ENCODE results near the gene CSF1R. TPM values are rescaled to one million over a fixed set of nuclear protein-coding genes. Genes with fewer than 3 reads are reported as not detected.

Gene CSF1R
- 1 to 10 TPM; 2.7 to 3.4 TPM for total RNA-seq
- 0 to 0.23 reads per million in 2 donors for total RNA-seq

DNA sequence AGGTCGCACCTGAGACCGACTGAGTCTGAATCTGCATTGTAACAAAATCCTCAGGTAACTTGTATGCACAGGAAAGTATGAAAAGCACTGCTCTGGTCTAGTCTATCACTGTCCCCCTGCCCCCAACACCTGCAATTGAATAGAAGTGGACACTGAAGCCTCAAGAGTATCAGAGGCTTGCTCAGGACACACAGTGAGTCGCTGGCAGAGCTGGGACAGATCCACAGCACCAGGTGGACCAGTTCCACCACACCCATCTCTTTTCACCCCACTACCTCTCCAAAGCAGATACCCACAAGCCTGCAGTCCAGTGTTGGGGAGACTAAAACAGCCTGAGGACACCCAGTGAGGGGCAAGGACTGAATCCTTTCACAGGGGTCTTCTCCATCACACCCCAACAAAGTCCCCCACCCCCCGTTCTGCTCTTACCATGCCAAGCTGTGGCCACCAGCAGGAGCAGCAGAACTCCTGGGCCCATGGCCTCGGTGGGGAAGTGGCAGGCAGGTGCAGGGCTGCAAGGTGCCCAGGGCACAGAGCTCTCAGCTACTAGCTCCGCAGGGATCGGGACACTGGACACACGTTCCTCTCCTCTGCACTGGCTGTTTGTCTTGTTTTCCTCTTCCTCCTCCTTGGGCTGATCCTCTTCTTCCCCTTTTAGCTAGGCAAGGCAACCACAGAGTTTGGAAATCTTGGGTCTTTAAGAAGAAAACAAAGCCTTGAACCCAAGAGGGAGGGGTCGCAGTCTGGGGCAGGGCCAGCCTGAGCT lies at the start of gene CSF1R:
Gene CSF1R, minus strand, starts transcription at position 605 of the 766 bp plus-strand sequence. Its CDS starts 127 bp downstream, at position 478.
- no peaks in the 10 kb centered on the region for H3K9me3 ChIP-seq (ENCODE audit: control insufficient read depth, low read length, poor library complexity, severe bottlenecking)
- Mint-ChIP-seq H3K27ac (no peak within 1 kb of the TSS), H3K4me1 (peaks cover 12% of the 10 kb centered on the region), H3K36me3 (ENCODE audit: low read depth) (peaks cover 5% of the 10 kb centered on the region), H3K27me3 (peaks cover 74% of the 10 kb centered on the region), H3K4me3 (peak within 1 kb of the TSS; percentile 61)
- ATAC-seq (no peak), DNase-seq (no peak)

DNA sequence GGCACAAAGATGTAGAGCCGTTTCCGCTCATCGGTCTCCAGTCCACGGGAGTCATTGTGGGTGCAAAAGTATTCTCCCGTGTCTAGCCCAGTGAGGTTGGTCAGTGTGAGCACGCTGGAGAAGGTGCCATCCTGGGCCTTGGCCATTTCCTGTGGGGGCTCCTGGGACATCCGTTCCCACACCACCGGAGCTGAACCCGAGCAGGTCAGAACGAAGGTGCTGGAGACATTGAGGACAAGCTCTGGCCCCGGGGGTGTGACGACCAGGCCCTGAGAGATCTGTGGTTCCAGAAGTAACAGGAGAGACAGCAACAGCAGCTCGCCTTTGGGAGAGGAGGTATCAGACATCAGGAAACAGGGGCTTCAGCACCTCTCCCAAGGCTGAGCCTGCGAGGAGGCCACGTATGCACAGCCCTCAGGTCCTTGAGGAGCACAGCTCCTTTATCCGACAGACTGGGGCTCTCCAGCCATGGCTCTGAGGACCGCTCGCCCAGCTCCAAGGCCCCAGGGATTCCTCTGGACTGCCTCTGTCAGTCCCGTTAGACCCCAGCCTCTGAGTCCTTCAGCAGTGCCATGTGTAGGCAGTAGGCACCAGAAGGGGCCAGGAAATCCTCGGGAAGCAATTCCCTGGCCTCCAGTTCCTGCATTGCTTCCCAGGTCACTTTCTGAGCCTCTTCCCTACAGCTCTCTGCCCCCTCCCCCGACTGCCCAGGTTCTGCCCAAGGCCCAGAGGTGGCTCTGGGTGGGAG lies 49.4 kb upstream of the CSF1R start:
- peaks cover 5% of the 10 kb centered on the region for H3K4me1 Mint-ChIP-seq
- DNase-seq = no peak
- H3K4me3 Mint-ChIP-seq = no peak overlapping the region
- H3K27ac Mint-ChIP-seq = no peak overlapping the region
- peaks cover 18% of the 10 kb centered on the region for H3K27me3 Mint-ChIP-seq
- no peak for ATAC-seq
- H3K36me3 Mint-ChIP-seq (ENCODE audit: low read depth) = no peaks in the 10 kb centered on the region
- no peaks in the 10 kb centered on the region for H3K9me3 ChIP-seq (ENCODE audit: control insufficient read depth, low read length, poor library complexity, severe bottlenecking)

DNA sequence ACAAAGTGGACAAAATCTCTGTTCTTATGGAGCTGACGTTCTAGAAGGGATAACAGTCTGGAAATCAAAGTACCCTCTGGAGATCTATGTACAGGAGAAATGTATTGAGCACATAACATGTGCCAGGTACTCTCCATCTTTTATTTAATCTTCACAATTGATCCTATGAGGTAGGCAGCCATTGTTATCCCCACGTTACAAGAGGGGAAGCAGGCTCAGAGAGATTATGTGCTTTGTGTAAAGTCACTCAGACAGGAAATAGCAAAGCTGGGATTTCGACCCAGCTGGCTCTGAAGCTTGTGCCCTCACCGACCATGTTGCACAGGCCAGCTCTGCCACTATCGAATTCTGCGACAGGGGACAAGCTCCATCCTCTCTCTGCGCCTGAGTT lies 47.8 kb upstream of the CSF1R start:
- no peaks in the 10 kb centered on the region for H3K36me3 Mint-ChIP-seq (ENCODE audit: low read depth)
- peaks cover 5% of the 10 kb centered on the region for H3K4me1 Mint-ChIP-seq
- H3K27me3 Mint-ChIP-seq = peaks cover 25% of the 10 kb centered on the region
- H3K27ac Mint-ChIP-seq = no peak overlapping the region
- ATAC-seq (no peak), DNase-seq (no peak)
- H3K4me3 Mint-ChIP-seq = no peak overlapping the region
- no peaks in the 10 kb centered on the region for H3K9me3 ChIP-seq (ENCODE audit: control insufficient read depth, low read length, poor library complexity, severe bottlenecking)

DNA sequence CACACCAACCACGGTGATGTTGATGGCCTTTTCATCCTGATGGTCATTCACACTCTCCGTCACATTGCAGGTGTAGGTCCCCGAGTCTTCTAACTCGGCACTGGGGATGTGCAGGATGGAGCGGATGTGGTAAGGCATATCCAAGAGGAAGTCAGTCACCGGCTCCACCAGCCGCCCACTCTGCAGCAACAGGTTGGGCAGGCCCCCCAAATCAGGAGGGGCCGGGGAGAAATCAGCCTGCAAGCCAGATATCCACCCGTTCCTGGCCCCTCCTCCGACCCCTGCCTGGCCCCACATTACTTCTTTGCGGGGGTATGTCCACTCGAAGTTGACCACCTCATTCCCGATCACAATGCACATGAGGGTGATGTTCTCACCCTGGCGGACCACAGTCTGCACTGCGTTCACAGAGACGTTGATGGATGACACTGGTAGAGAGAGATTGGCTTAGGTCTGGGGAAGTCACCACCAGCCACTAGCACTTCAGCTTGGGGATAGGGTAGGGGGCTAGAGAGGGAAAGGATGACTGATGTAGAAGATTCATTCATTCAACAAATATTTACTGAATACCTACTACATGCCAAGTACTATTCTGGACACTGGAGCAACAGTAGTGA lies 47.3 kb upstream of the CSF1R start:
- H3K9me3 ChIP-seq (ENCODE audit: control insufficient read depth, low read length, poor library complexity, severe bottlenecking) = no peaks in the 10 kb centered on the region
- no peaks in the 10 kb centered on the region for H3K36me3 Mint-ChIP-seq (ENCODE audit: low read depth)
- no peak overlapping the region for H3K4me3 Mint-ChIP-seq
- H3K4me1 Mint-ChIP-seq = peaks cover 5% of the 10 kb centered on the region
- no peak overlapping the region for H3K27ac Mint-ChIP-seq
- H3K27me3 Mint-ChIP-seq = peaks cover 26% of the 10 kb centered on the region
- ATAC-seq (no peak), DNase-seq (no peak)

DNA sequence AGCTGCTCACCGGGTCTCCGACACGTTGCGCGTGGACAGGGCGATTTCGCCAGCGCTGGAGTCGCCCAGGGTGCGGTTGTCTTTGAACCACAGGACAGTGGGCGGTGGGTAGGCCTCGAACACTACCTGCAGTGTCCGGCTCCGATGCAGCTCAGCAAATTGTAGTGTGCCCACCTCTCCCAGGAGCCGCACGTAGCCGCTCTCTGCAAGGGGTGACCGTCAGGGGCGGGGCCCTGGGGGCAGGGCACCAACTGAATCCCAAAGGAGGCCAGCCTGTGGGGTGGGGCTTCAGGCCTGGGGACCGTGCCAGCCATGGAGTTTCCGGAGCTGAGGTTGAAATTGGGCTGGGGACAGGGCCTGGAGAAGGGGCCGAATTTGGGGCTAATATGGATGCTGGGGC lies 46.4 kb upstream of the CSF1R start:
- H3K9me3 ChIP-seq (ENCODE audit: control insufficient read depth, low read length, poor library complexity, severe bottlenecking) = no peaks in the 10 kb centered on the region
- Mint-ChIP-seq H3K27me3 (peaks cover 31% of the 10 kb centered on the region), H3K27ac (no peak overlapping the region), H3K4me1 (peaks cover 7% of the 10 kb centered on the region), H3K4me3 (no peak overlapping the region), H3K36me3 (ENCODE audit: low read depth) (no peaks in the 10 kb centered on the region)
- no peak for DNase-seq
- ATAC-seq = no peak

DNA sequence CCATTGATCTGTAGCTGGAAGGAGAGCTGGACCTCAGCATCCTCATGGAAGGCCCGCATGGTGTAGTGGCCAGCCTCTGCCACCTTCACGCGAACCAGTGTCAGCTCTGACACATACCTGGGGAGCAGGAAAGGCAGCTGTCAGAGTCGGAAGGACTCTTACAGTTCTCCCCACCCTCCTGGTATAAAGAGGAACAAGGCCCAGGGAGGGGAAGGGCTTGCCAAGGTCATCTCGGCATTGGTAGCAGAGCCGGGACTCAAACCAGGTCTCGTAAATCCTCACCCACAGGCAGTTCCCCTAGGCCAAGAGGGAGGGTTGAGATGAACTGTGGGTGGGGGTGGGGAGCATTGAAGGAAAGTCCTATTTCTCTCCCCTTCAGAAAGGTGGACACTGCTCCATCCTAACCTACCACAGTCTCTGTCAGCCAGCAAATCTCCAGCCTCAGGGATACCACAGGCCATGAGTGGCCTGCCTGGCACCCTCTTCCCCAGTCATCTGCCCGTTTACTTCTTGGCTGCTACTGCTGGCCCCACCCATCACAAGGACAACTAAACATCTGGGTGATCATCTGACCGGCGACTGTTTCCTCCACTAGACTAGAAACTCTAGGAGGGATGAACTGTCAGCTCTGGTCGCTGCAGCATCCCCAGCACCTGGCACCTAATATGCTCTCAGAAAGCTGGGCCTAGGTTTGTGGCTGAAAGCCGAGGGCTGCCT lies 45.8 kb upstream of the CSF1R start:
- no peak overlapping the region for H3K27ac Mint-ChIP-seq
- H3K36me3 Mint-ChIP-seq (ENCODE audit: low read depth) = no peaks in the 10 kb centered on the region
- H3K9me3 ChIP-seq (ENCODE audit: control insufficient read depth, low read length, poor library complexity, severe bottlenecking) = no peaks in the 10 kb centered on the region
- H3K27me3 Mint-ChIP-seq = peaks cover 25% of the 10 kb centered on the region
- ATAC-seq = no peak
- H3K4me3 Mint-ChIP-seq = no peak overlapping the region
- H3K4me1 Mint-ChIP-seq = peaks cover 5% of the 10 kb centered on the region
- DNase-seq = no peak

DNA sequence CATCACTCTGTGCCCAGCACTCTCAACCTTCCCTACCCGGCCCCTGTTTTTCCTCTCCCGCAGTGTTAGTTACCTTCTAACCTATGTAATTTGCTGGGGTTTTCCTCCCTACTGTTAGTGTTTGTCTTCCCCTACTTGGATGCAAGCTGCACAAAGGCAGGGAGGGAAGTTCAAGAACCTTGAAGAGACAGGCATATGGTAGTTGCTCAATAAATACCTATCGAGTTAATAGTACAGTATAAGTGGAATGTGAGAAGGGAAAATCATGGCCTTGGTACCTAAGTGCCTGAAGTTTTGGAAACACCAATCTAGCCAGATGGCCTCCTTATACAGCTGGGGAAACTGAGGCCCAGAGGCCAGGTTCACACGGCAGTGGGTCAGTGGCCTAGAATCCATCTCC lies 45.1 kb upstream of the CSF1R start:
- Mint-ChIP-seq H3K27ac (no peak overlapping the region), H3K36me3 (ENCODE audit: low read depth) (no peaks in the 10 kb centered on the region), H3K27me3 (peaks cover 25% of the 10 kb centered on the region), H3K4me1 (peaks cover 5% of the 10 kb centered on the region), H3K4me3 (no peak overlapping the region)
- no peak for DNase-seq
- ATAC-seq = no peak
- H3K9me3 ChIP-seq (ENCODE audit: control insufficient read depth, low read length, poor library complexity, severe bottlenecking) = no peaks in the 10 kb centered on the region

DNA sequence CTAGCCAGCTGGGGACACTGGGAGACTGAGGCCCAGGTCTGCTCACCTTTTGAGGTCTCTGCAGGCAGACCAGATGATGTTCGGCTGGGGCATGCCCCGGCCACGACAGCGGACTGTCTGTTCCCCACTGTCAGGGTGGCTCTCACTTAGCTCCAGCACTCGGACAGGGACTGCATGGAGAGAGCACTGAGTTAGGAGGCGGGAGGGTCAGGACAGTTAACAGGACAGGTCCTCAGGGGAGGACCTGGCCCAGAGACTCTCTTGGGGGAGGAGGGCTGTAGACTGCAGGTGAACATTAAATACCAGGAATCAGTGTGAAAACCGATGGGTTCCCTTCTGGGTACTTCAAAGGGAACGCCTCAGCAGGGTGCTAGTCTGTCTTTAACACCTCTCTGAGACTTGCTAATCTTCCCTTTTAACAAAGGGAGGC lies 44.2 kb upstream of the CSF1R start:
- DNase-seq = no peak
- no peak overlapping the region for H3K4me3 Mint-ChIP-seq
- peaks cover 5% of the 10 kb centered on the region for H3K4me1 Mint-ChIP-seq
- H3K36me3 Mint-ChIP-seq (ENCODE audit: low read depth) = no peaks in the 10 kb centered on the region
- H3K9me3 ChIP-seq (ENCODE audit: control insufficient read depth, low read length, poor library complexity, severe bottlenecking) = no peaks in the 10 kb centered on the region
- ATAC-seq = no peak
- H3K27ac Mint-ChIP-seq = no peak overlapping the region
- peaks cover 25% of the 10 kb centered on the region for H3K27me3 Mint-ChIP-seq

DNA sequence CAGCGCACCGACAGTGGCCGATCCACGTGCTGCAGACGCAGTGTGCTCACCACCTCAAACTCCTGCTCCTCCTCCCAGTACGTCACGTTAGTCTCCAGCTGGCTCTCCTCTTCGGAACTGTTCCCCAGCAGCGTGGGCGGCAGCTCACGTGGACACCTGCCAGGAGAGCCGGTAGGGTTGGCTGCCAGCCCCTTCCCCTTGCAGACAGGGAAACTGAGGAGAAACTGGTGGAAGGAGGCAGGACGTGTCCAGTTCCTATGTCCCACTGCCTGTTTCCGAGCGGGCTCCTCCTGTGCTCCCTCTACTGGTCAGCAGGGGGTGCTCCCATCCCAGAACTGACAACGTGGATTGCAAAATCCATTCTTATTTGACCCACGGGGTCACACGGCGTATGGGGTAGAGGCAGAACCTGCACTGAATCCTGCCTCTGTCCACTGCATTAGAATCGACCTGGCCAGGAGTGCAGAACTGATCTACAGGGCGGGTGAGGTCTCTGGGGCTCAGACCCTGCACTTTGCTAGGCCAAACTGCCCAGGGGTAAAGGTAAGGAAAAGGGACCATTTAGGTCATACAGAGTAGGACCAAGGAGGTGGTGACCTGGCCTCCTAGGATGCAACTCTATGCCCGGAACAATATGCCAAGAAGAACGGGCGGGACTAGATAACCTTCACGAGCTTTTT lies 43.6 kb upstream of the CSF1R start:
- ATAC-seq (peak; percentile 54), DNase-seq (no peak)
- H3K36me3 Mint-ChIP-seq (ENCODE audit: low read depth) = no peaks in the 10 kb centered on the region
- no peaks in the 10 kb centered on the region for H3K9me3 ChIP-seq (ENCODE audit: control insufficient read depth, low read length, poor library complexity, severe bottlenecking)
- no peak overlapping the region for H3K4me3 Mint-ChIP-seq
- H3K27me3 Mint-ChIP-seq = peaks cover 19% of the 10 kb centered on the region
- H3K27ac Mint-ChIP-seq = no peak overlapping the region
- peaks cover 5% of the 10 kb centered on the region for H3K4me1 Mint-ChIP-seq

DNA sequence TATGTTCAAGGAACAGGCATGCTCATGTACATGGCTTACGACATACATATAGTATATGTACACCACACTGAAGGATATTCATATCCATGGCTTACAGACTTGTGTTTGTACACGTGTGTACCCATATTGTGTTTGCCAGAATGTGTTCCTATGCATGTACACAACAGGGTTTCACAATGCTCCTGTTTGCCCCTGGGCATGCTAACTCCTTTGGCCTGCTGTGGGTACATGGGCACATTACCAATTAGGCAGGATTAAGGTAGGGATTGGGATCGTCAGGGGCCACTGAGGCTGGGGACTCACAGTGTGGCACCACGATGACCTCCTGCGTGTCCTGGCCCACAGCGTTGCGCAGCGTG lies 43.1 kb upstream of the CSF1R start:
- Mint-ChIP-seq H3K27ac (no peak overlapping the region), H3K4me1 (peaks cover 5% of the 10 kb centered on the region)

DNA sequence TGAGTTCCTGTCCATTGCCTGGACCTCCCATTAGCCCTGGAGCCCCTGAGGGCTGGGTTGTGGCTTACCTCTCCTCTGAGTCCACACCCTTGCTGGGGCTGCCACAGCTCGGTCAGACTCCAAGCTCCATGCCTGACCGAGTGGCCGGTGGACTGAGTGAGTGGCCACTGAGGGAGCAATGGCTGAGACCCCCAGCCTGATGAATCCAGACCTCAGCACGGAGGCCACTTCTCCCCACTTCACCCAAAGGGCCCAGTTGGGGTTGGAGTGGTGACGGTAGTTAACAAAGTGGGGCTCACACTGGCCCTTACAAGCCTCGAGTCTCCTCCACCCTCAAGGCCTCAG lies 40.5 kb upstream of the CSF1R start:
- Mint-ChIP-seq H3K4me3 (no peak overlapping the region), H3K36me3 (ENCODE audit: low read depth) (no peaks in the 10 kb centered on the region), H3K27ac (no peak overlapping the region), H3K27me3 (peaks cover 14% of the 10 kb centered on the region), H3K4me1 (peaks cover 8% of the 10 kb centered on the region)
- DNase-seq (no peak), ATAC-seq (no peak)
- H3K9me3 ChIP-seq (ENCODE audit: control insufficient read depth, low read length, poor library complexity, severe bottlenecking) = no peaks in the 10 kb centered on the region

More for the DNA sequence above, 43.1 kb upstream of the CSF1R start:
- no peaks in the 10 kb centered on the region for H3K9me3 ChIP-seq (ENCODE audit: control insufficient read depth, low read length, poor library complexity, severe bottlenecking)
- DNase-seq = no peak
- Mint-ChIP-seq H3K36me3 (ENCODE audit: low read depth) (no peaks in the 10 kb centered on the region), H3K27me3 (peaks cover 14% of the 10 kb centered on the region), H3K4me3 (no peak overlapping the region)
- no peak for ATAC-seq

DNA sequence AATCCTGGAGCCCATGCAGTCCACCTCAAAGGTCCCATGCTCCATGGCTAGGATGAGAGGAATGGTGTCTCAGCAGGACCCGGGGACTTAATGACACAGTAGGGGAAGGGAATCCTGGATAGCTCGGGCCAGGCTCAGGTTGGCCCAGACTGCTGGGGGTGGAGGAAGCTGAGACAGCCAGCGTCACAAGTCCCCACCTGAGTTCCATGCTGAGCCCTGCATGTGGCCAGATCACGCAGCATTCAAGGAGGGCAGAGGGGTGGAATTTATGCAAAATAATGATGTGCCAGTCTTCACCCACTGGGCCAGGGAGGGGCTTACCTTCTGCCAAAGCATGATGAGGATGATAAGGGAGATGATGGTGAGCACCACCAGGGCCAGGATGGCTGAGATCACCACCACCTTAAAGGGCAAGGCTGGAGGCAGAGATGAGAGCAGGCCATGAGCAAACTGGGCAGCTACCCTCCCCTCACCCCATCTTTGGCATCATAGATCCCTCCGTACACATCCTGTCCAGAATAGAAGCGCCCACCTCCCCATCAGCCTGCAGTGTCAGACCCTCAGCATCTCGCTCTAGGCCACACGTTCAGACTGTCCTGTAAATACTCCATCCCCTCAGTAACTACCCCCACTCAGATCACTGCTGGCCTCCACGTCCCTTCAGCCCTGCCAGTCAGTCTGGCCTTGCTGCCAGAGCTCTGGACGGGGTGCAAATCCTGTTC lies 40.0 kb upstream of the CSF1R start:
- Mint-ChIP-seq H3K4me1 (peaks cover 8% of the 10 kb centered on the region), H3K4me3 (no peak overlapping the region), H3K36me3 (ENCODE audit: low read depth) (no peaks in the 10 kb centered on the region), H3K27ac (no peak overlapping the region), H3K27me3 (peaks cover 14% of the 10 kb centered on the region)
- no peaks in the 10 kb centered on the region for H3K9me3 ChIP-seq (ENCODE audit: control insufficient read depth, low read length, poor library complexity, severe bottlenecking)
- DNase-seq (no peak), ATAC-seq (no peak)

All from T-helper 17 cell (primary cell).